ENCODE data around the gene SPRY2.

DNA sequence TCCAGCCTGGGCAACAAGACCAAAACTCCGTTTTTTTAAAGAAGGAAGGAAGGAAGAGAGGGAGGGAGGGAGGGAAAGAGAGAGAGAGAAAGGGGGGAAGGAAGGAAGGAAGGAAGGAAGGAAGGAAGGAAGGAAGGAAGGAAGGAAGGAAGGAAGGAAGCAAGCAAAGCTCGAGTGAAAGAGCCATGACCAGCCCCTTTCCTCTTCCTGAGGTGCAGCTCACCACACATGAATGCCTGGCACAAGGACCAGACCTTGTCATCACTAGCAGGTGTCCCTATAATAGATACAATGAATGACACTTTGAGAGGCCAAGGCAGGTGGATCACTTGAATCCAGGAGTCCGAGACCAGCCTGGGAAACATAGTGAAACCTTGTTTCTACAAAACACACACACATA, 31.0 kb downstream of the SPRY2 start:
- TF ChIP-seq, protein P1, sequence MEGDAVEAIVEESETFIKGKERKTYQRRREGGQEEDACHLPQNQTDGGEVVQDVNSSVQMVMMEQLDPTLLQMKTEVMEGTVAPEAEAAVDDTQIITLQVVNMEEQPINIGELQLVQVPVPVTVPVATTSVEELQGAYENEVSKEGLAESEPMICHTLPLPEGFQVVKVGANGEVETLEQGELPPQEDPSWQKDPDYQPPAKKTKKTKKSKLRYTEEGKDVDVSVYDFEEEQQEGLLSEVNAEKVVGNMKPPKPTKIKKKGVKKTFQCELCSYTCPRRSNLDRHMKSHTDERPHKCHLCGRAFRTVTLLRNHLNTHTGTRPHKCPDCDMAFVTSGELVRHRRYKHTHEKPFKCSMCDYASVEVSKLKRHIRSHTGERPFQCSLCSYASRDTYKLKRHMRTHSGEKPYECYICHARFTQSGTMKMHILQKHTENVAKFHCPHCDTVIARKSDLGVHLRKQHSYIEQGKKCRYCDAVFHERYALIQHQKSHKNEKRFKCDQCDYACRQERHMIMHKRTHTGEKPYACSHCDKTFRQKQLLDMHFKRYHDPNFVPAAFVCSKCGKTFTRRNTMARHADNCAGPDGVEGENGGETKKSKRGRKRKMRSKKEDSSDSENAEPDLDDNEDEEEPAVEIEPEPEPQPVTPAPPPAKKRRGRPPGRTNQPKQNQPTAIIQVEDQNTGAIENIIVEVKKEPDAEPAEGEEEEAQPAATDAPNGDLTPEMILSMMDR (IDR thresholded peaks at IDR 0.05) = no peak
- no peak for TF ChIP-seq ZFX (IDR thresholded peaks at IDR 0.05; ENCODE audit: borderline replicate concordance)

Data from 22Rv1 (cell line).